ENCODE data around the gene PRSS38.

Gene PRSS38

DNA sequence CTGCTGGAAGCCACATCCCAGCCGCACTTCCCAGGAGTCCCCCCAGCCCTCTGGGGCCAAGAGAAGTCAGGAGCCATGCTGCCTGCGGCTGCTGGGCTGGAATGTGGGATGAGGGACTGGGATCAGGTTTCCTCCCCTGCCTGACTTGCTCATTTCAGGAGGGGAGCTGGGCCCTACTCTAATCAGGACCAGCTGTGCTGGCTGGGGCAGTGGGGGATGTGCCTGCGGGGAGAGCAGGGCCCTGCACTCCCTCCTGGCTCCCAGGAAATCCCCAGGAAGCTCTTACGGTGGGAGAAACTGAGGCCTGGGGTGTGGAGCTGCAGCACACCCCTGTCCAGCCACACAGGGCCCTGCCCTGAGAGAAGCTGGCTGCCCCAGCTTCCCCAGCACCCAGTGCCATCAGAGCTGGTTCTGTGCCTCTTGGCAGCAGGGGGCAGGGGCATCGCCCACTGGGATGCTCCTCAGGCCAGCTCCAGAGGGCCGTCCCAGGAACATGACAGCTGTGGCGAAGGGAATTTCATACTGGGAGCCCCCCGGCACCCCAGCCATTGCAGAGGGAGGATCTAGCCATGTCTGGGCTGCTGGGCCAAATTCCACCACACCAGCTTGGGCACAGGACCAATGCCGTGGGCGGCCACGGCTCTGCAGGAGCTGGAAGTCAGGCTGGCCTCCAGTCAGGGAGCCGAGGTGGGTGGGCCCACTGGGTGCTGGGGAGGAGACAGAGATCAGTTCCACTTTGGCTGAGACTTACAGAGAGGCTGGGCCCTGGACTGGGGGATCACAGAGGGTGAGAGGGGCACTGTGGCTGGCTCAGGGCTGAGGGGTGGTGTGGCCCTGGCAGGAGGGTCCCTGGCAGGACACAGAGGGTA, 21.3 kb upstream of the PRSS38 start:
- DNase-seq: no peak

DNA sequence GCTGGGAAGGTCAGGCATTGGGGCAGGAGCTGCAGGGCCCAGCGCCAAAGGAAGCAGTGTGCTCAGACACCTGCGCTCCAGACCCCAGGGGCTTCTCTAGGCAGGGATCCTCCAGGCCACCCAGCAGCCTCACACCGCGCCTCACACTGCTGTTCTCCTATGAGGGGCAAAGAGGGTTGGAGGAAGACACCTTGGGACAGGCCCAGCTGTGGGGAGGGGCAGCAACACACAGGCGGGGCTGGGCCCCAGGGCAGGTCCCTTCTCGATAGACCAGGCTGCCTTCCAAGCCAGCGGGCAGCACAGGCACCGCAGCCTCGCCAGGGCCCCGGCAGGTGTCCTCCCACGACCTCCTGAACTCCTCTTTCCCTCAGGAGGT, 20.7 kb upstream of the PRSS38 start:
- DNase-seq: no peak

DNA sequence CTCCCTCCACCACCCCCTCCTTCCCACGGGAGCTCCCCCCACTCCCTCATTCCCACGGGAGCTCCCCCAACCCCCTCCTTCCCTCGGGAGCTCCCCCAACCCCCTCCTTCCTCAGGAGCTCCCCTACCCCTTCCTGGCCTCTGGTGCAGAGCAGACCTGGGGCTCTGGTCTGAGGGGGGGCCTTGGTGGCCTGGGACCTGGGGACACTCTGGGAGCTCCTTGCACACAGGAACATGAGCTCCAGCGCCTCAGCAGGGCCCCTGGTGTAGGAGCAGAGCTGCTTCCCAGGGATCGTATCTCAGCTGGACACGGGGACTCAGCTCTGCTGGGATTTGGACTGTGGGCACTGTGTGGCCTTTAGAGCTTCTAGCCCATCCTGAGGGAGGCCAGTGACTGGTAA, 19.7 kb upstream of the PRSS38 start:
- DNase-seq: no peak

DNA sequence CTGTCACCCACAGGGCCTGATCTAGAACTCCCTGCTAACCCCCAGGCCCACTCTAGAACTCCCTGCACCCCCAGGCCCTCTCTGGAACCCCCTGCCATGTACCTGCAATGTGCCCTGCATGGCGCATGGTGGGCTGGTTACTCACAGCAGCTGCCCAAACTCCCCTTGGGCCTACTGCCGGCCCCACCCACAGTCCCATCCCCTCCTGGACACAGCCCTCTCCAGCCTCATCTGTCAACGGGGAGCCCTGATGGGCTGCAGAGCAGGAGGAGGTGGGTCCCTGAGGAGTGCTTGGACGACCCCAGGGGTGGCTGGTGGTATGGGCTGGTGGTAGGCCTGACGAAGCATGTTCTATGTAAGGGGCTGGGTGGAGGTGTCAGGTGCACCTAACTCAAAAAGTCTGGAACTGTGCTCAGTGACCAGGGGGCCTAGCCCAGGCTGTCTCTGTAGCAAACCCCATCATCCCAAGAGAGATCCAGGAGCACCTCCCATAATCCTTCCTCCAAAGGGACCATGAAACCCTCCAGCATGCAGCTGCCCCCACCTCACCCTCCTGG, 19.0 kb upstream of the PRSS38 start:
- DNase-seq: no peak

DNA sequence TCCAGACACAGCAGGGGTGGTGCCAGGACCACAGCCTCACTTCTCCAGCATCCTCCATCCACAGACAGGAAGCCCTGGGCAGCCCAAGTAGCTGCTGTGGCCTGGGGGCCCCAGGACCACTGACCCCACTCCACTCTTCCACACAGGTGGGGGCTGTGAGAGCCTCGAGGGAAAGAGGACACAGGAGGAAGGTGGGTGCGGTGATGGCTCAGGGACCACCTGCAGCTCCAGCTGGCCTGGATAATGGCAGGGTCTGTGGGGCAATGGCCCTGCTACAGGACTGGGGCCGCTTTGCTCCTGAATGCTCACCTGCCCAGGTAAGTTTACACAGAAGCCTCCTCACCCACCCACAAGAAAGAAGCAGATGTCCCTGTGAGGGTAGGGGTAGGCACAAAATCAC, 18.3 kb upstream of the PRSS38 start:
- no peak for DNase-seq

DNA sequence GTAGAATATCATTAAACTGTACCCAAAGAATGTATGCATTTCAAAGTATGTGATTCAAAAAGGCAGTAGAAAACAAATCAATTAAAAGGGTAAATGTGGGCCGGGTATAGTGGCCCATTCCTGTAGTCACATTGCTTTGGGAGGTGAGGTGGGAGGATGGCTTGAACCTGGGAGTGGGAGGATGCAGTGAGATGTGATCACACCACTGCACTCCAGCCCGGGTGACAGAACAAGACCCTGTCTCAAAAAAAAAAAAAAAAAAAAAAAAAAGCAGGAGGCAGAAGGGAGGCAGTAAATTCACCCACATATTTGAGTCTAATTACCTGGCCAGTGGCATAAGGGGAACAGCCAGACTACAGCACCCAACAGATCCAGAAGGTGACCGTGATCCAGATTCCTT, 17.9 kb upstream of the PRSS38 start:
- no peak for DNase-seq

DNA sequence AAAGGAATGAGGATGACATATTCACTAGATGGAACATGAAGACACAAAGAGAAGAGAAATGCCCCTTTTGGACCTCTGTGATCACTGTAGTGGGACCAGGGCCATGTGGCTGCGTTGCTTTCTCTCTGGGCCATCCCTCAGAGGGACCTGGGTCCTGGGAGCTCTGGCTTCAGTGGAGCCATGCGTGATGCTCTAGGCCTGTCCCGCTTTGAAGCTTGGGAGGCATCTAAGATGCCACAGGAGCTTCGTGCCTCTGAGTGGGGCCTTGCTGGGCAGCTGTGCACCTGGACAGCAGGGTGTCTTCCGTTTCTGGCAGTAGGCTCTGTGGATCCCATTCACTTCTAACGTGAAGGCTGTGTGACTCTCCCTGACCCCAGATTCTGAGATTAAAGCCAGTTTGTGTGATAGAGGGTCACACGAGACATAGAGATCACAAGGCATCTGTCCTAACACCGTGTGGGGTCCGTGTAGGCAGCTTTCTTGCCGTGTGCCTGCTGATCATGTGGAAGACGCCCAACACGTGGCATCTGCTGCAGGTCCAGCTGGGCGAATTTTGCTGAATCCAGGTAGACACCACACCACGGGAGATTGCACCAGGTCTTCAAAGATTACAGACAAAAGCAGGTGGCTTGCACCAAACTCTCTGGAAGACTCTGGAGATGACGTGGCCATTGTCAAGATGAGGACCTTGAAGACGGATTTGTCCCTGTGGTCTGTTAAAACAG, 17.2 kb upstream of the PRSS38 start:
- DNase-seq: no peak

DNA sequence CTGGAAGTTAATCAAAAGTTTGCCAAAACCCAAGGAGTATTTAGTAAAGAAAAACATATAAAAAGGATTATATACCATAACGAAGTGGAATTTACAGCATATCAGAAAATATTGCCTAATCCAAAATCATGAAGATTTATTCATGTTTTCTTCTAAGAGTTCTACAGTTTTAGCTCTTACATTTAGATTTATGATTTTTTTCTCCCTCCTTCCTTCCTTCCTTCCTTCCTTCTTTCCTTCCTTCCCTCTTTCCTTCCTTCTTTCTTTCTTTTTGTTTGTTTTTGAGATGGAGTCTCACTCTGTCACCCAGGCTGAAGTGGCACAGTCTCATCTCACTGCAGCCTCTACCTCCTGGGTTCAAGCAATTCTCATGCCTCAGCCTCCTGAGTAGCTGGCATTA, 15.7 kb upstream of the PRSS38 start:
- DNase-seq: no peak

DNA sequence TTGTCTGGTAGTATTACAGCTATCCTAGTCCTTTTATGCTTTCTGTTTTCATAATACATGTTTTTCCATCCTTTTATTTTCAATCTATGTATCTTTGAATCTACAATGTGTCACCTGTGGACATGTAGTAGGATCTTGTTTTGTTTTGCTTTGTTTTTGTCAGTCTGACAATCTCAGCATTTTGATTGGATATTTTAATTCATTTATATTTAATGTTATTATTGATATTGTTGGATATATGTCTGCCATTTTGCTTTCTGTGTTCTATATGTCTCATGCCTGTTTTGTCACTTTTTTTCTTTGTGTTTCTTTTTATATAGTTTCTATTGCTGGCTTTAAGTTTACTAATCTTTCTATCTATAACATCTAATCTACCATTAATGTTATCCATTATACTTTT, 11.5 kb upstream of the PRSS38 start:
- no peak for DNase-seq

DNA sequence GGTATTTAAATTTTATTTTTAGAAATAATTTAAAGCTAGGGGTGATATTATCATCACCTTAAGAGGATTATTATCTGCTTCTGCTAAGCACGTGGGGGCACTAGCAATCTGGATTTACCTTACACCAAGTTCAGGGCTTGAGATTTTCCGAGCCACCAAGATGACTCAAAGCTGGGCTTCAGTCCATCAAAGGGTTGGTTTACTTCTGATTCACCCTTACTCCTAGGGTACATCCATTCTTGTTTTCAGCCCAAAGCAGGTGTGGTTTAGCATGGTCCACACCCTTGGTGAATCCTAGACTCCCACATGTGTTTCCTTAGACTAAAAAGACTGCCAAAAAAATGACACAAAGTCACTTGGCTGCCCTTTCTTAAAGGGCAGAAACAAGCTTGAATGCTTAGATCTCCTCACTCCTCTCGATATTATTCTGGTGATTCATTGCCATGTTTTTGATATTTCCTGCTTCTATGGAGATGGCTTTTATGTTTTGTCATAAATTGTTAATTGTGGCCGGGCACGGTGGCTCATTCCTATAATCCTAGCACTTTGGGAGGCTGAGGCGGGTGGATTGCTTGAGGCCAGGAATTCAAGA, 9.8 kb upstream of the PRSS38 start:
- DNase-seq: no peak

DNA sequence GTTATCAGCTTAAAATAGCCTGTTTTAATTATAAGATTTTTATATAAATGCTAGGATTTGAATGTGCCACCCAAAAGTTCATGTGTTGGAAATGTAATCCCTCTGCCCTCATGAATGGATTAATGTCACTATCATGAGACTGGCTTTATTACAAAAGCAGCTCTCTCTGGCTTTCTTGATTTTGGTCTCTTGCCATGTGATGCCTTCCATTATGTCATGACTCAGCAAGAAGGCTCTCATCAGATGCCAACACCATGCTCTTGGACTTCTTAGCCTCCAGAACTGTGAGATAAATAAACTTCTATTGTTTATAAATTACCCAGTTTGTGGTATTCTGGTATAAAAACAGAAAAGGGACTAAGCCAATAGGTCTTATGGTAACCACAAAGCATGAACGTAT, 6.9 kb upstream of the PRSS38 start:
- DNase-seq: no peak

DNA sequence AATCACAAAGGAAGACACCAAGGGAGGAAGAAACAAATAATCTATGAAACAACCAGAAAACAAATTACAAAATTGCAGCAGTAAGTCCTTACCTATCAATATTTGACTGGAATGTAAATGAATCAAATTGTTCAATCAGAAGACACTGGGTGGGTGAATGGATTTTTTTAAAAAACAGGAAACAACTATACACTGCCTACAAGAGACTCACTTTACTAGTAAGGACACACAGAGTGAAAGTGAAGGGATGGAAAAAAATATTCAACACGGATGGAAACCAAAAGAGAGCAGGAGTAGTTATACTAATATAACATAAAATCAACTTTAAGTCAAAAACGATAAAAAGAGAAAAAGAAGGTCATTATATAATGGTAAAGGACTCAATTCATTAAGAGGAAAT, 6.4 kb upstream of the PRSS38 start:
- no peak for DNase-seq

DNA sequence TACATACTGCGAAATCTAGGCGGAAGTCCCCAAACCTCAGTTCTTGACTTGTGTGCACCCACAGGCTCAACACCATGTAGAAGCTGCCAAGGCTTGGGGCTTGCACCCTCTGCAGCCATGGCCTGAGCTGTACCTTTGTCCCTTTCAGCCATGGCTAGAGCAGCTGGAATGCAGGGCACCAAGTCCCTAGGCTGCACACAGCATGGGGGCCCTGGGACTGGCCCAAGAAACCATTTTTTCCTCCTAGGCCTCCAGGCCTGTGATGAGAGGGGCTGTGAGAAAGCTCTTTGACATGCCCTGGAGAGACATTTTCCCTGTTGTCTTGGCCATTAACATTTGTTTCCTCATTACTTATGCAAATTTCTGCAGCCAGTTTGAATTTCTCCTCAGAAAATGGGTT, 1.5 kb upstream of the PRSS38 start:
- no peak for DNase-seq

DNA sequence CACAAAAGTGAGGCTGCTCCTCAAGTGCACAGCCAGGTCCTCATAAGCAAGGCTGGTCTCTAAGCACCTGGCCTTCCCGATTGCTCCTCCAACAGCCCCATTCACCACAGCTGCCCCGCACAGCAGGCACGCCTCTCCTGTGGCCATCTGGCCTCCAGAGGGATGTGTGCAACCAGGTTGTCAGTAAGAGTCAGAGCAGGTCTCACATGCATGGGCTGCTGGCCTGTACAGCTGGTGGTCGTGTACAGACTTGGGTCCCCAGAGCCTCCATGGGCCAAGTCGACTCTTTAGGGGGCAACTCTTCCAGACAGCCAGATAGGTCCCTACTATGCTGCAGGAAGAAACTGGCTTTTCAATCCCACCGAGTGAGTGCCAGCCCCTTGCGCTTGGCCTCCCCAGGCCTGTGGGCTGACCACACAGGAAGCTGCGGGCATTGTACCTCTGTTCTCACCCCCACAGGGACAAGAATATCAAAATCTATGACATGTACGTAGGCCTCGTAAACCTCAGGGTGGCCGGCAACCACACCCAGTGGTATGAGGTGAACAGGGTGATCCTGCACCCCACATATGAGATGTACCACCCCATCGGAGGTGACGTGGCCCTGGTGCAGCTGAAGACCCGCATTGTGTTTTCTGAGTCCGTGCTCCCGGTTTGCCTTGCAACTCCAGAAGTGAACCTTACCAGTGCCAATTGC, 1.4 kb downstream of the PRSS38 start:
- no peak for DNase-seq

DNA sequence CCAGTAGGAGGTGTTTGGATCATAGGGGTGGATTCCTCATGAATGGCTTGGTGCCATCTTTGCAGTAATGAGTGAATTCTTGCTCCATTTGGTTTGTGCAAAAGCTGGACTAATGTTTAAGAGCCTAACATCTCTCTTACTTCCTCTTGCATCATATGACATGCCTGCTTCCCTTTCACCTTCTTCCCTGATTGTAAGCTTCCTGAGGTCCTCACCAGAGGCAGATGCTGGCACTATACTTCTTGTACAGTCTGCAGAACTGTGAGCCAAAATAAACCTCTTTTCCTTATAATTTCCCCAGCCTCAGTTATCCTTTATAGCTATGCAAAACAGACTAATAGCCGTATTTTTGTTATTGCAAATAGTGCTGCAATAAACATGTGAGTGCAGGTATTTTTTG, 8.1 kb downstream of the PRSS38 start:
- no peak for DNase-seq

DNA sequence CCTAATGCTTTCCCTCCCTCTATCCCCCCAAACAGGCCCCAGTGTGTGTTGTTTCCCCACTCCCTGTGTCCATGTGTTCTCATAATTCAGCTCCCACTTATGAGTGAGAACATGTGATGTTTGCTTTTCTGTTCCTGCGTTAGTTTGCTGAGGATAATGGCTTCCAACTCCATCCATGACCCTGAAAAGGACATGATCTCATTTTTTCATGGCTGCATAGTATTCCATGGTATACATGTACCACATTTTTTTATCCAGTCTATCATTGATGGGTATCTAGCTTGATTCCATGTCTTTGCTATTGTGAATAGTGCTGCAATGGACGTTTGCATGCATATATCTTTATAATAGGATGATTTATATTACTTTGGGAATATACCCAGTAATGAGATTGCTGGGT, 8.7 kb downstream of the PRSS38 start:
- DNase-seq: no peak

DNA sequence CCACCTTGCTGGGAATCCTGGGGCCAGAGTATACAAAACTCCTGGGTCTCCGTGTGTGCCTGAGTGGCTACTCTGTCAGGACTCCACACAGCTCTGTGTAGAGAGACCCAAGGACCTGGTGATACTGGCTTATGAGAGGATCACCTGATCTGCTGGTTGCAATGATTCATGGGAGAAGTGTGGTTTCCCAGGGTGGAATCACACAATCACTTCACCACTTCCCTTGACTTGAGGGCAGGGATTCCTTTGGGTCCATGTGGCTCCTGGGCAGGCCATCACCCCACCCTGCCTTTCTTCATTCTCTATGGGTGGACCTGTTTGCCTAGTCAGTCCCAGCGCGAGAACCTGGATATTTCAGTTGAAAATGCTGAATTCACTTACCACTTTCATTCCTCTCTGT, 13.3 kb downstream of the PRSS38 start:
- DNase-seq: no peak

DNA sequence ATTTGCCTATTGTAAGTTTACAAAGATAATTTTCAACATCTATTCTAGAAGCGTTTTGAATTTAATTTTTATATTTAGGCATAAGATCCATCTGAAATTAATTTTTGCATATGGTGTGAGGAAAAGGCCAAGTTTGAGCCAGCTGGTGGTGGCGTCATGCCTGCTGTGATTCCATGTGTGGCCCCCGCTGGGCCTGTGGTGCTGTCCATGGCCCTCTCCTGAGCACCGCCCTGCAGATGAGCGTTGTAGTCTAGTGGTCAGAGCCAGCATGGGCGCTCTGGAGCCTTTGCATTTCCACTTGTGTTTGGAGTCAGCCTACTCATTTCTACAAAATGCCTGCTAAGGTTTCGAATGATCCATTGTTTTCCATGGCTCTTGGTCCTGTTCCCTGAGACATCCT, 22.7 kb downstream of the PRSS38 start:
- no peak for DNase-seq

DNA sequence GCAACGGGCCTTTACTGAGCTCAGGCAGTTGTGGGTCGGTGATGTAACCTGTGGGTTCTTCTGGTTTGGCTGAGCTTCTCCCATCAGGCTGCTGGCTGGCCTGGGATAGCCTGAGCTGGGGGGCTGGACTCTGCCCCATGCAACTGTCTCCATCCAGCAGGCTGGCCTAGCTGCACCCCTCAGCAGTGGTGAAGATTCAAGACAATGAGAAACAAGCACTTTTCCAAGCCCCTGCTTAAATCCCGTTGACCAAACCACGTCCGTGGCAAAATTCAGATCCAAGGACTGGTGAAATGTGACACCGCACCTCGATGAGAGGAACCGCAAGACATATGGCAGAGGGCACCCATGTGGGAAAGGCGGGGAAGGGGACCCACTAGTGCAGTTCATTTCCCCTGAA, 25.6 kb downstream of the PRSS38 start:
- no peak for DNase-seq

DNA sequence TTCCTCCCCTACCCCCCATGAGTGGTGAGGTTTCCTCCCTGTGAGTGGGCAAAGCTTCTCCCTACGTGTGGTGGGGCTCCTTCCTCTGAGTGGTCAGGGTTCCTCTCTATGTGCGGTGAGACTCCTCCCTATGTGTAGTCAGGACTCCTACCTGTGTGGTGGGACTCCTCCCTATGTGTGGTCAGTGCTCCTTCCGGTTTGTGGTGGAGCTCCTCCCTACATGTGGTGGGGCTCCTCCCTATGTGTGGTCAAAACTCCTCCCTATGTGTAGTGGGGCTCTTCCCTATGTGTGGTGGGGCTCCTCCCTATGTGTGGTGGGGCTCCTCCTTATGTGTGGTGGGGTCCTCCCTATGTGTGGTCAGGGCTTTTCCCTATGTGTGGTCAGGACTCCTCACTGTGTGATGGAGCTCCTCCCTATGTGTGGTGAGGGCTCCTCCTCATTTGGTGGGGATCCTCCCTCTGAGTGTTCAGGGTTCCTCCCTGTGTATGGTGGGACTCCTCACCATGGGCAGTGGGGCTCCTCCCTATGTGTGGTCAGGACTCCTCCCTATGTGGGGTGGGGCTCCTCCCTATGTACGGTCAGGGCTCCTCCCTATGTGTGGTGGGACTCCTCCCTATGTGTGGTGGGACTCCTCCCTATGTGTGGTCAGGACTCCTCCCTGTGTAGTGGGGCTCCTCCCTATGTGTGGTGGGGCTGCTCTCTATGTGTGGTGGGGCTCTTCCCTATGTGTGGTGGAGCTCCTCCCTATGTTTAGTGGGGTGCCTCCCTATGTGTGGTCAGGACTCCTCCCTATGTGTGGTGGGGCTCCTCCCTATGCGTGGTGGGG, 29.1 kb downstream of the PRSS38 start:
- no peak for DNase-seq

DNA sequence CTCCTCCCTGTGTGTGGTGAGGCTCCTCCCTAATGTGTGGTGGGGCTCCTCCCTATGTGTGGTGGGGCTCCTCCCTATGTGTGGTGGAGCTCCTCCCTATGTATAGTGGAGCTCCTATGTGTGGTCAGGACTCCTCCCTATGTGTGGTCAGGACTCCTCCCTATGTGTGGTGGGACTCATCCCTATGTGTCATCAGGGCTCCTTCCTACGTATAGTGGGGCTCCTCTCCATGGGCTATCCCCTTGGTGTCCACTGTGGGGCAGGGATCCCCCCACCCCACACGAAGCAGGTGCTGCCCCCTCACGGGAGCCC, 29.6 kb downstream of the PRSS38 start:
- DNase-seq: no peak

DNA sequence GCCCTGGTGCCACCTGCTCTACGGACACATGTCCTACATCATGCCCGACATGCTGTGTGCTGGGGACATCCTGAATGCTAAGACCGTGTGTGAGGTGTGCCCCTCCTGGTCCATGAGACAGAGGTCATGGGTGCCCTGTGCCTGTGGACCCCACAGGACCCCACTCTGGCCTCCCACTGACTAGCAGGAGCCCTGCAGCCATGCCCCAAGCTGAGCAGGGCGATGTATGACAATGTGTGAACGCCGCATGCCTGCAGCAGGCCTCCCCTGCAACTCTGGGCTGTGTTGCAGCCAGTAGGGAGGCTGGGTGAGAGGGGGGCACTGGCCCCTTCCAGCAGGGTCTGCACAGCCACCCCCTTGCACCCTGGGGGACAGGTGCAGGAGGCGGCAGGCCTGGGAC, 30.0 kb downstream of the PRSS38 start:
- no peak for DNase-seq

All from stimulated activated CD4-positive, alpha-beta T cell treated with anti-CD3 and anti-CD28 coated beads, Interleukin-12 subunit alpha, Interleukin-12 subunit beta, amount 100 ng/mL, for 4 hours (primary cell).